Lung microvascular endothelial cell (primary cell): ENCODE results near the gene GPR171. TPM values are rescaled to one million over a fixed set of nuclear protein-coding genes. Genes with fewer than 3 reads are reported as not detected.
"Not testable (repeated sequence)": the region's sequence is repeated elsewhere in the genome, so short reads cannot be mapped to it uniquely, and the experiment has no call there.

Source experiments
- DNase-seq, 2 donors: peaks; one replicate each; pipeline versions ENCODE4 v3.0.0 to v3.0.0-alpha.2; 2010; ENCODE audit warnings: low read depth in 2 of 2
- total RNA-seq: library from RNA; depleted of rRNA; stranded (reverse); fragments of >200 nt; gene quantifications from 2 replicates; pipeline ENCODE4 v1.2.1, GENCODE V29; 2014

Gene GPR171
- total RNA-seq, 1 donor from 2014 or later: not detected

- no peak for DNase-seq
Measured at GRCh38 chr3:151178208-151178845, 24.7 kb downstream of the GPR171 start.

GRCh38 chr3:151175952-151176351 lies 27.1 kb downstream of the GPR171 start:
- no peak for DNase-seq

GRCh38 chr3:151174351-151174750 lies 28.7 kb downstream of the GPR171 start:
- no peak for DNase-seq

GRCh38 chr3:151171145-151171757 lies 31.8 kb downstream of the GPR171 start:
- DNase-seq: no peak

GRCh38 chr3:151169948-151170679 lies 32.9 kb downstream of the GPR171 start:
- DNase-seq: not testable (repeated sequence)

GRCh38 chr3:151169262-151169947 lies 33.6 kb downstream of the GPR171 start:
- no peak for DNase-seq

- DNase-seq: peak; percentile 49 to 58
Measured at GRCh38 chr3:151168269-151169094, 34.5 kb downstream of the GPR171 start.

- DNase-seq: no peak
Measured at GRCh38 chr3:151166161-151166560, 36.9 kb downstream of the GPR171 start.

GRCh38 chr3:151165226-151165625 lies 37.8 kb downstream of the GPR171 start:
- no peak for DNase-seq

- DNase-seq: no peak
Measured at GRCh38 chr3:151159806-151160205, 43.2 kb downstream of the GPR171 start.

GRCh38 chr3:151156618-151157216 lies 46.3 kb downstream of the GPR171 start:
- peak; percentile 63 to 65 for DNase-seq

- no peak for DNase-seq
Measured at GRCh38 chr3:151155409-151156128, 47.4 kb downstream of the GPR171 start.

- DNase-seq: no peak
Measured at GRCh38 chr3:151154566-151154965, 48.5 kb downstream of the GPR171 start.

- no peak for DNase-seq
Measured at GRCh38 chr3:151152455-151153079, 50.4 kb downstream of the GPR171 start.

Other genes with a start within 250 kb of the GPR171 start
- gene CLRN1, start 230.5 kb downstream of the GPR171 start, total RNA-seq: not detected in 2 replicates
- gene MED12L, start 117.6 kb downstream of the GPR171 start, total RNA-seq: under 0.01 TPM in 1 of 2 replicates, not detected in the other
- gene P2RY14, start 75.3 kb upstream of the GPR171 start, total RNA-seq: not detected in 2 replicates
- not detected in 2 replicates for gene GPR87, start 113.6 kb upstream of the GPR171 start, total RNA-seq
- not detected in 2 replicates for gene P2RY13, start 126.3 kb upstream of the GPR171 start, total RNA-seq
- not detected in 2 replicates for gene P2RY12, start 181.5 kb upstream of the GPR171 start, total RNA-seq